HL-60 (cell line): Measurements from ENCODE around the gene CCL4.
"Not testable (repeated sequence)": the region's sequence is repeated elsewhere in the genome, so short reads cannot be mapped to it uniquely, and the experiment has no call there.

ENCODE experiments used
- DNase-seq, 2 experiments: peaks; one replicate each; pipeline ENCODE4 v3.0.0-alpha.2; 2010 to 2020; ENCODE audit warnings: low read depth in 1 of 2, low spot score in 1 of 2
- H3K27ac ChIP-seq: fragments of 250-450 bp; sonication (Bioruptor Pico); replicated peaks from 2 replicates; pipeline ENCODE4 v1.5.1; 2020; ENCODE audit warnings: mild to moderate bottlenecking, moderate library complexity
- H3K27me3 ChIP-seq: fragments of 250-450 bp; sonication (Bioruptor Pico); 2 replicates; pipeline ENCODE4 v1.5.1; 2021; ENCODE audit warnings: mild to moderate bottlenecking, moderate library complexity; ENCODE audit not compliant: insufficient read depth, poor library complexity, severe bottlenecking
- H3K4me3 ChIP-seq: replicated peaks from 2 replicates; pipeline ENCODE4 v1.5.1; 2011; ENCODE audit warnings: mild to moderate bottlenecking, control low read depth, low read length; ENCODE audit not compliant: insufficient read depth
- GABPA ChIP-seq: IDR thresholded peaks from 2 replicates; pipeline ENCODE4 v1.6.1; 2012; ENCODE audit warnings: low read depth
- POLR2AphosphoS5 ChIP-seq: IDR thresholded peaks from 2 replicates; pipeline ENCODE4 v1.6.1; 2012; ENCODE audit warnings: low read depth
- SPI1 ChIP-seq: IDR thresholded peaks from 2 replicates; pipeline ENCODE4 v1.6.1; 2012; ENCODE audit warnings: low read depth, mild to moderate bottlenecking, borderline replicate concordance
- TF ChIP-seq, protein P1 (sequence below): IDR thresholded peaks from one replicate; pipeline ENCODE4 v1.5.1; 2011; ENCODE audit warnings: low read length, control low read depth, inconsistent platforms; ENCODE audit not compliant: insufficient read depth
- TF ChIP-seq, protein P2 (sequence below): IDR thresholded peaks from 2 replicates; pipeline ENCODE4 v1.6.1; 2012; ENCODE audit warnings: low read depth; ENCODE audit not compliant: insufficient replicate concordance

CCL4 gene

DNA sequence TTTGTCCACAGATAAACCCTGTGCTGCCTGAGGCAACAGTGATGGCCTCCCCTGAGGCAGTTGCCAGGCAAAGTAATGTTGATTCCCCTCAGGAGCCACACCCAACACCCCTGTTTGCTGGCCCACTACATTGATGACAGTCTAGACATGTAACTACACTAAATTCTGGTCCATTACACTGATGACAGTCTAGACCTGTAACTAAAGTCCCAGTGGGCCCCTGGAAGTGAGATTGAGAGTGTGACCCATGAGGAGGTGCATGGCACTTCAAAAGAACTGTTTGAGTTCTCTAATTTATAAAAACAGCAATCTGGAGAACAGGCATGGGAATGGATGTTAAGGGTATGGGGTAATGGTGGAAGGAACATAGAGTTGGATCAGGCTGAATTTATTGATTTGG, 8.9 kb downstream of the CCL4 start:
- H3K4me3 ChIP-seq: no peak overlapping the region
- no peaks in the 10 kb centered on the region for H3K27me3 ChIP-seq
- no peak for TF ChIP-seq POLR2AphosphoS5
- DNase-seq: no peak
- no peak overlapping the region for H3K27ac ChIP-seq

DNA sequence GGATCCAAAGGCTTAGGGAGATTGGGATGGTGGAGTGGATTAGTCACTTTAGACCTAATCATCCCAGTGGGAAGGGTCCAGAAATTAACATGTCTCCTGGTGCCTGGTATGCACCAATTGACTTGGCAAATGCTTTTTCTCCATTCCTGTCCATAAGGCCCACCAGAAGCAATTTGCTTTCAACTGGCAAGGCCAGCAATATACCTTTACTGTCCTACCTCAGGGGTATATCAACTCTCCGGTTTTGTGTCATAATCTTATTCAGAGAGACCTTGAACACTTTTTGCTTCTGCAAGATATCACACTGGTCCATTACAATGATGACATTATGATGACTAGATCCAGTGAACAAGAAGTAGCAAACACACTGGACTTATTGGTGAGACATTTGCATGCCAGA, 9.5 kb downstream of the CCL4 start:
- not testable (repeated sequence) for H3K27me3 ChIP-seq, DNase-seq, H3K27ac ChIP-seq, H3K4me3 ChIP-seq

DNA sequence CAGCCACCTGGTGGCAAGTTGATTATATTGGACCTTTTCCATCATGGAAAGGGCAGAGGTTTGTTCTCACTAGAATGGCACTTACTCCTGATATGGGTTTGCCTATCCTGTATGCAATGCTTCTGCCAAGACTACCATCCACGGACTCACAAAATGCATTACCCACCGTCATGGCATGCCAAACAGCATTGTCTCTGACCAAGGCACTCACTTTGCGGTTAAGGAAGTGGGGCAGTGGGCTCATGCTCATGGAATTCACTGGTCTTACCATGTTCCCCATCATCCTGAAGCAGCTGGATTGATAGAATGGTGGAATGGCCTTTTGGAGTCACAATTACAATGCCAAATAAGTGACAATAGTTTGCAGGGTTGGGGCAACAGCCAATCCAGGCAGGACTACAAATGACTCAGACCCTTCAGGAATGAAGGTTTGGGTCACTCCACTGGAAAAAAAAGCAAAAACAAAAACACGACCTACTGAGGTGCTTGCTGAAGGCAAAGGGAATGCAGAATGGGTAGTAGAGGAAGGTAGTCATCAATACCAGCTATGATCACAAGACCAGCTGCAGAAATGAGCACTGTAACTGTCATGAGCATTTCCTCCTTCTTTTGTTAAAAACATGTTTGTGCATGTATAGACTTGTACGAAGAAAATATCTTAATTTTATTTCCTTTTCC, 11.5 kb downstream of the CCL4 start:
- H3K27me3 ChIP-seq, DNase-seq: not testable (repeated sequence)

DNA sequence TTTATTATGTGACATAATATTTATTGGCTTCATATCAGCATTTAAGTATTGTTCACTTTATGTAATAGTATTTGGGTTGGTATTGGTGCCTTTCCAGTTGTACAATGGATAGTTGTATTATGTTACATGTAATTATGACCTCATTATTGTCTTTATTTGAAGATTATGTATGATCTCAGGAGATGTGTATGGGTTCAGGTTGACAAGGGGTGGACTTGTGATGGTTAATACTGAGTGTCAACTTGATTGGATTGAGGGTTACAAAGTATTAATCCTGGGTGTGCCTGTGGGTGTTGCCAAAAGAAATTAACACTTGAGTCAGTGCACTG, 12.0 kb downstream of the CCL4 start:
- not testable (repeated sequence) for DNase-seq, H3K27ac ChIP-seq, H3K4me3 ChIP-seq, H3K27me3 ChIP-seq

More for the DNA sequence above, 11.5 kb downstream of the CCL4 start:
- not testable (repeated sequence) for H3K27ac ChIP-seq, H3K4me3 ChIP-seq

DNA sequence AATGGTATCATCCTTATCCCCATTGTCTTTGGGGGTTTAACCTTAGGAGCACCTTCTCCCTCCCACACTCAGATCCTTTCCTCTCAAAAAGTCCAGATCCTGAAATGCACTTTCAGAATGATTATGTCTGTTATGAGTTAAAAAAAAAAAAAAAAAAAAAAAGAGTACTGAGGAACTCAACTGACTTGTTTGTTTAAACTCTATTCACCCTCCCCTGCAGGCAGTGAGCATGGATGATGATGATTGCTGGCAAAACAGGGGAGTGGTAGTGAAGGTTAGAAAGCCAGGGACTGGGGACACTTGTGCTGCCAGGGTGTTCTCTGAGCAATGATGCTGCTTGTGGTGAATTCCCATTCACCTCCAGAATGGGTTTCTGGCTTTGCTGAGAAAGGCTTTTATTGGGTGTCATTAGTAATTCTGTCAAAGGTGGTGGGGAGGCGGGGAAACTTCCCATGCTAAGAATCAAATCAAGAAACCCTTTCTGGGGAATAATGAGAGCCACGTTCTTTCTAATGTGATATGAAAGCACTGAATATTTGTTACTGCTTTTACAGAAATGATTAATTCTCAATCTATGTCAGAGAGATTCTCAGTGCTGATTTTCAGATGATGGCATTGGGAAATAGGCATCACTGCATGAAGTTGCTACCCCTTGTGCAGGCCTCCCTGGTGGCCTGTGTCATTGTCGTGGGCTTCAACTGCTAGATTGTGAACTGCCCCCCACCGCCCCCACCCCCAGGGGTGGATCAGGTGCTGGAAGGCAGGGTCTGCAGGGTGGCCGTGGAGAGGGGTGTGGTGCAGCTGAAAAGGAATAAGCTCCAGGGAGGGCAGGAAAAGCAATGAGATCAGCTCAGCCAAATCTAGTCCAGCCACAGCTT, 14.1 kb downstream of the CCL4 start:
- no peak for DNase-seq
- no peak overlapping the region for H3K4me3 ChIP-seq
- TF ChIP-seq POLR2AphosphoS5: no peak
- TF ChIP-seq, protein P1, sequence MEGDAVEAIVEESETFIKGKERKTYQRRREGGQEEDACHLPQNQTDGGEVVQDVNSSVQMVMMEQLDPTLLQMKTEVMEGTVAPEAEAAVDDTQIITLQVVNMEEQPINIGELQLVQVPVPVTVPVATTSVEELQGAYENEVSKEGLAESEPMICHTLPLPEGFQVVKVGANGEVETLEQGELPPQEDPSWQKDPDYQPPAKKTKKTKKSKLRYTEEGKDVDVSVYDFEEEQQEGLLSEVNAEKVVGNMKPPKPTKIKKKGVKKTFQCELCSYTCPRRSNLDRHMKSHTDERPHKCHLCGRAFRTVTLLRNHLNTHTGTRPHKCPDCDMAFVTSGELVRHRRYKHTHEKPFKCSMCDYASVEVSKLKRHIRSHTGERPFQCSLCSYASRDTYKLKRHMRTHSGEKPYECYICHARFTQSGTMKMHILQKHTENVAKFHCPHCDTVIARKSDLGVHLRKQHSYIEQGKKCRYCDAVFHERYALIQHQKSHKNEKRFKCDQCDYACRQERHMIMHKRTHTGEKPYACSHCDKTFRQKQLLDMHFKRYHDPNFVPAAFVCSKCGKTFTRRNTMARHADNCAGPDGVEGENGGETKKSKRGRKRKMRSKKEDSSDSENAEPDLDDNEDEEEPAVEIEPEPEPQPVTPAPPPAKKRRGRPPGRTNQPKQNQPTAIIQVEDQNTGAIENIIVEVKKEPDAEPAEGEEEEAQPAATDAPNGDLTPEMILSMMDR: no peak
- TF ChIP-seq GABPA: no peak
- no peak for TF ChIP-seq SPI1
- TF ChIP-seq, protein P2, sequence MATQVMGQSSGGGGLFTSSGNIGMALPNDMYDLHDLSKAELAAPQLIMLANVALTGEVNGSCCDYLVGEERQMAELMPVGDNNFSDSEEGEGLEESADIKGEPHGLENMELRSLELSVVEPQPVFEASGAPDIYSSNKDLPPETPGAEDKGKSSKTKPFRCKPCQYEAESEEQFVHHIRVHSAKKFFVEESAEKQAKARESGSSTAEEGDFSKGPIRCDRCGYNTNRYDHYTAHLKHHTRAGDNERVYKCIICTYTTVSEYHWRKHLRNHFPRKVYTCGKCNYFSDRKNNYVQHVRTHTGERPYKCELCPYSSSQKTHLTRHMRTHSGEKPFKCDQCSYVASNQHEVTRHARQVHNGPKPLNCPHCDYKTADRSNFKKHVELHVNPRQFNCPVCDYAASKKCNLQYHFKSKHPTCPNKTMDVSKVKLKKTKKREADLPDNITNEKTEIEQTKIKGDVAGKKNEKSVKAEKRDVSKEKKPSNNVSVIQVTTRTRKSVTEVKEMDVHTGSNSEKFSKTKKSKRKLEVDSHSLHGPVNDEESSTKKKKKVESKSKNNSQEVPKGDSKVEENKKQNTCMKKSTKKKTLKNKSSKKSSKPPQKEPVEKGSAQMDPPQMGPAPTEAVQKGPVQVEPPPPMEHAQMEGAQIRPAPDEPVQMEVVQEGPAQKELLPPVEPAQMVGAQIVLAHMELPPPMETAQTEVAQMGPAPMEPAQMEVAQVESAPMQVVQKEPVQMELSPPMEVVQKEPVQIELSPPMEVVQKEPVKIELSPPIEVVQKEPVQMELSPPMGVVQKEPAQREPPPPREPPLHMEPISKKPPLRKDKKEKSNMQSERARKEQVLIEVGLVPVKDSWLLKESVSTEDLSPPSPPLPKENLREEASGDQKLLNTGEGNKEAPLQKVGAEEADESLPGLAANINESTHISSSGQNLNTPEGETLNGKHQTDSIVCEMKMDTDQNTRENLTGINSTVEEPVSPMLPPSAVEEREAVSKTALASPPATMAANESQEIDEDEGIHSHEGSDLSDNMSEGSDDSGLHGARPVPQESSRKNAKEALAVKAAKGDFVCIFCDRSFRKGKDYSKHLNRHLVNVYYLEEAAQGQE: no peak
- no peak overlapping the region for H3K27ac ChIP-seq
- no peaks in the 10 kb centered on the region for H3K27me3 ChIP-seq

DNA sequence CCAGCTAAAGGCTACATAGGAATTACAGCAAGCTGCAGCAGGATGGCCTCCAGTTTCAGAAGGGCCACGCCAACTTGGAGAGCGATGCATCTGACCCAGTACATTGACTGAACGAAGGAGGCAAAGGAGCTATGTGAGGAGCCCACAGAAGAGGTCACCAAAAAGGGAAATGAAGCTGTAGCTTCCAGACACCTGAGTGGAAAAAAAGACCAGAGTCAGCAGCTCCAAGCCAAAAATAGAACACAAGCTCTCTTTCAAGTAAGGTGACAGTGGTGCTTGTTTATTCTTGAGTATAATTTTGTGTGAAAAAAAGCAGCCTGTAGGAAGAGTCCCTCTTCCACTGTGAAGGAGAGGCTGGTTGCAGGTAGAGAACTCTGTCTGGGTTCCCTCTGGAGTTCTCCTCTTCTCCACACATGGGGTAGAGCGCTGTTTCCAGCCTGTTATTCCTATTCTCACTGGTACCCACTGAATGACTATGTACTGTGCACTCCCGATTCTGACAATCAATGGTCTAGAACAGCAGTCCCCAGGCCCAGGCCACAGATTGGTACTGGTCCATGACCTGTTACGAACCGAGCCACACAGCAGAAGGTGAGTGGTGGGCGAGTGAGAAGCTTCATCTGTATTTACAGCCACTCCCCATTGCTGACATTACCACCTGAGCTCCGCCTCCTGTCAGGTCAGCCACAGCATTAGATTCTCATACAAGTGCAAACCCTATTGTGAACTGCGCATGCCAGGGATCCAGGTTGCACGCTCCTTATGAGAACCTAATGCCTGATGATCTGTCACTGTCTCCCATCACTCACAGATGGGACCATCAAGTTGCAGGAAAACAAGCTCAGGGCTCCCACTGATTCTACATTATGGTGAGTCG, 15.1 kb downstream of the CCL4 start:
- Histone ChIP-seq H3K27me3 (no peaks in the 10 kb centered on the region), H3K4me3 (no peak overlapping the region), H3K27ac (no peak overlapping the region)
- DNase-seq: no peak
- TF ChIP-seq, protein P1: no peak
- no peak for TF ChIP-seq GABPA
- no peak for TF ChIP-seq POLR2AphosphoS5
- TF ChIP-seq, protein P2: no peak
- no peak for TF ChIP-seq SPI1
